HepG2 (cell line): ENCODE data around the gene KRTCAP2. TPM values are rescaled to one million over a fixed set of nuclear protein-coding genes. Genes with fewer than 3 reads are reported as not detected.

ENCODE experiments used
- ATF1 ChIP-seq: IDR thresholded peaks from 2 replicates; pipeline ENCODE4 v1.6.1; 2016; ENCODE audit warnings: mild to moderate bottlenecking, control low read depth
- HIVEP1 ChIP-seq: sonication (generic); formaldehyde crosslinking; IDR thresholded peaks from 2 replicates; pipeline ENCODE4 v1.4.0; 2020; ENCODE audit warnings: mild to moderate bottlenecking, missing genetic modification reagents
- LCORL ChIP-seq, 2 experiments: fragments of 450-650 bp in 1 of 2; sonication (generic) in 1 of 2; formaldehyde crosslinking in 1 of 2; IDR thresholded peaks; 2 replicates each; pipeline versions ENCODE4 v1.5.0 to v1.6.1; 2017 to 2020; ENCODE audit warnings: antibody characterized with exemption in 1 of 2, missing genetic modification reagents in 1 of 2
- MED8 ChIP-seq: sonication (generic); formaldehyde crosslinking; IDR thresholded peaks from 2 replicates; pipeline ENCODE4 v1.8.1; 2023; ENCODE audit warnings: mild to moderate bottlenecking, missing genetic modification reagents; ENCODE audit not compliant: insufficient replicate concordance
- MIER3 ChIP-seq: IDR thresholded peaks from 2 replicates; pipeline ENCODE4 v1.6.1; 2016; ENCODE audit warnings: missing compliant biosample characterization, borderline replicate concordance
- PATZ1 ChIP-seq: sonication (generic); formaldehyde crosslinking; IDR thresholded peaks from 2 replicates; pipeline ENCODE4 v1.4.0; 2020; ENCODE audit warnings: missing genetic modification reagents
- RARA ChIP-seq: IDR thresholded peaks from 2 replicates; pipeline ENCODE4 v1.6.1; 2016; ENCODE audit warnings: missing genetic modification reagents, missing compliant biosample characterization
- RFX1 ChIP-seq: fragments of 450-650 bp; IDR thresholded peaks from 2 replicates; pipeline ENCODE4 v1.6.1; 2017
- RFXAP ChIP-seq: sonication (generic); formaldehyde crosslinking; IDR thresholded peaks from 2 replicates; pipeline ENCODE4 v1.4.0; 2020; ENCODE audit warnings: missing genetic modification reagents, borderline replicate concordance
- ZNF337 ChIP-seq: sonication (generic); formaldehyde crosslinking; IDR thresholded peaks from 2 replicates; pipeline ENCODE4 v1.5.1; 2020; ENCODE audit warnings: missing genetic modification reagents, low read depth, mild to moderate bottlenecking, borderline replicate concordance
- ZNF512B ChIP-seq: sonication (generic); formaldehyde crosslinking; IDR thresholded peaks from 2 replicates; pipeline ENCODE4 v1.5.1; 2020; ENCODE audit warnings: missing genetic modification reagents, mild to moderate bottlenecking, borderline replicate concordance
- ZNF687 ChIP-seq: sonication (generic); formaldehyde crosslinking; IDR thresholded peaks from 2 replicates; pipeline ENCODE4 v1.5.1; 2020; ENCODE audit warnings: mild to moderate bottlenecking, missing genetic modification reagents, moderate library complexity
- ZSCAN12 ChIP-seq: sonication (generic); formaldehyde crosslinking; IDR thresholded peaks from 2 replicates; pipeline ENCODE4 v1.9.0; 2021; ENCODE audit warnings: mild to moderate bottlenecking, missing genetic modification reagents
- ZSCAN25 ChIP-seq: sonication (generic); formaldehyde crosslinking; IDR thresholded peaks from 2 replicates; pipeline ENCODE4 v1.8.0; 2022; ENCODE audit warnings: mild to moderate bottlenecking, missing genetic modification reagents
- ZSCAN31 ChIP-seq: sonication (generic); formaldehyde crosslinking; IDR thresholded peaks from 2 replicates; pipeline ENCODE4 v1.5.0; 2020; ENCODE audit warnings: low read depth, mild to moderate bottlenecking, missing genetic modification reagents
- polyA plus RNA-seq, 8 experiments: library from polyadenylated mRNA; depleted of rRNA in 3 of 8; stranded (reverse) in 7 of 8; unstranded in 1 of 8; fragments of >200 nt; fragmentation: Illumina TruSeq in 4 of 8; extraction: Trizol in 4 of 8; gene quantifications; 2 replicates each; pipeline versions ENCODE4 v1.2.1 to v1.2.3, GENCODE V29; 2011 to 2016; ENCODE audit warnings: low read depth in 4 of 8, missing spikeins in 1 of 8, mixed read lengths in 1 of 8; ENCODE audit not compliant: insufficient read depth in 1 of 8
- total RNA-seq, 5 experiments: library from RNA; depleted of rRNA; stranded (reverse); fragments of >200 nt; fragmentation: Illumina TruSeq; extraction: Trizol; gene quantifications; 2 replicates each; pipeline ENCODE4 v1.2.3, GENCODE V29; 2016; ENCODE audit warnings: low read depth in 1 of 5
- TF ChIP-seq, protein P1 (sequence below): sonication (generic); formaldehyde crosslinking; IDR thresholded peaks from 2 replicates; pipeline ENCODE4 v1.5.1; 2020; ENCODE audit warnings: missing genetic modification reagents, mild to moderate bottlenecking, borderline replicate concordance

Gene KRTCAP2
- total and polyA plus RNA-seq, 2 of the 13 experiments (the other 11 are each of a cell fraction or from before 2014, with no cell fraction given) = 77.3 to 79.4 TPM

DNA sequence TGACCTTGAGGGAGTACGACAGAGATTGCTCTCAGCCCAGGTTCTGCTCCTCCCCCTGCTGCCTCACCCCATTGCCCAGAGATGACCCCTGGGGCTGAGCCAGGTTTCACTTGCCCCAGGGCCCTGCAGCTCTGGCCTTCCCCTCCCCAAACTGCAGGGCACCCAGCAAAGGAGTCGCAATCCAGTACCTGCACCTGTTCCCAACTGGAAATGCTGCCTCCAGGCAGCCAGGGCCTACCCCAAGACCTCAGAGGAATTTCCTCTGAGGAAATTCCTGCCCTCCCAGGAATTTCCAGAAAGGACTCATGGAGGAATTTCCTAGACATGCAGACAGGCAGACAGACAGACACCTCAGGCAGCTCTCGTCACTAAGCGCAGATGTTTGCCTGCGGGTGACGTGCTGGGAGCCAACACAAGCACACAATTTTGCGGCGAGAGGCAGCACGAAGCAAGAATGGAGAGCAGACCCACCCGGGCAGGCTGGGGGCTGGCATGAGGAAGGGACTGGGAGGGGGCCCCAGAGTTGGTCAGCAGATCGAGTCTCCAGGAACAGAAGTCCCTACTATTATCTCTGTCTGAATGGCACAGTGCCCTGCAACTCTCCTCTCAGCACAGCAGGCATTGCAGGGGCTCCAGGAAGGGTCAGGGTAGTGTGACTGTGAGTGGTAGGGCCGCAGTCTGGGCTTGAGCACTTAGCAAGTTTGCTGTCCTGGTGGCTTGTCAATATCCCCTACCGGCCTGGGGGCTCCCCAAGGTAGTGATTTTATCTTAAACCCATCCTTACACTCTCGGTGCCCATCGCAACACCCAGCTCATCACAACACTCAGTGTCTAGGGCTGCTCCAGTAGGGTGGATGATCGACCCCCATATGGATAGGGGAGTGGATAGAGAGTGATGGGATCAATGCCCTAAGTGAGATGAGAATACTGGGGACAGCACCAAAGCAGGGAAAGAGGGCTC lies 48.3 kb downstream of the KRTCAP2 start (continued):
- TF ChIP-seq ZNF687 (CRISPR knock-in tag) = peak; percentile 66
- no peak for TF ChIP-seq RFXAP
- TF ChIP-seq ZSCAN25 (CRISPR knock-in tag) = peak; percentile 74; the same call in 1 of the 2 replicates
- TF ChIP-seq PATZ1 (CRISPR knock-in tag) = peak; percentile 23; the same call in 1 of the 2 replicates
- TF ChIP-seq ZSCAN31 (CRISPR knock-in tag) = no peak
- TF ChIP-seq ATF1 = no peak
- TF ChIP-seq LCORL (IDR thresholded peaks at IDR 0.05) = no peak
- peak; percentile 50; the same call in 1 of the 2 replicates for TF ChIP-seq LCORL (CRISPR knock-in tag; IDR thresholded peaks at IDR 0.05)
- no peak for TF ChIP-seq MED8 (CRISPR knock-in tag)
- TF ChIP-seq ZNF512B = peak; percentile 50; the same call in 1 of the 2 replicates
- no peak for TF ChIP-seq ZSCAN12 (CRISPR knock-in tag)
- no peak for TF ChIP-seq ZNF337
- TF ChIP-seq, protein P1, sequence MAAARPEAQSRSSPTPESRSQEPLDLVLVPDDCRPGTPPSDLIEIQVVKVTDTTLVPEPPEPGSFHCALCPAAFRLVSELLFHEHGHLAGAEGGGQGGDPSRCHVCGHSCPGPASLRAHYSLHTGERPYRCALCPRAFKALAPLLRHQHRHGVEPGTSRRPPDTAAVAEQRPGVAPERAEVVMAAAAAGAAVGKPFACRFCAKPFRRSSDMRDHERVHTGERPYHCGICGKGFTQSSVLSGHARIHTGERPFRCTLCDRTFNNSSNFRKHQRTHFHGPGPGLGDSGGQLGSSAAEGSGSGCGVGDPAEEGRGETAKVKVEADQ (CRISPR knock-in tag) = no peak
- TF ChIP-seq HIVEP1 (CRISPR knock-in tag) = peak; percentile 68; the same call in 1 of the 2 replicates
- TF ChIP-seq MIER3 (CRISPR knock-in tag) = no peak
- TF ChIP-seq RFX1 = no peak
- peak; percentile 51; the same call in 1 of the 2 replicates for TF ChIP-seq RARA
